HepG2 (cell line): ENCODE results near the gene SLC2A2. TPM values are rescaled to one million over a fixed set of nuclear protein-coding genes. Genes with fewer than 3 reads are reported as not detected.
A peak's percentile ranks its signal among the peaks of the same experiment; 100 is the strongest.

Experiments
- ATAC-seq: fragments of 200-7000 bp; cut with Tn5 transposase; 3 replicates; pipeline ENCODE4 v1.9.1; 2020; ENCODE audit warnings: mild to moderate bottlenecking, moderate library complexity
- BruUV-seq: library from RNA; stranded (reverse); fragments of 400-500 nt; replicated peaks from 2 replicates; lab custom pipeline; 2021; lab: Mats Ljungman, UMichigan
- CTCF ChIA-PET: fragments of 300-600 bp; formaldehyde crosslinking; extraction: SDS; loops from one replicate; lab custom pipeline; 2021; ENCODE audit warnings: low total read pairs, inconsistent platforms, low intra/inter-chr PET ratio; lab: Yijun Ruan, JAX
- POLR2A ChIA-PET: fragments of 350-600 bp; sonication (Branson Sonifier 250); formaldehyde crosslinking; loops from one replicate; lab custom pipeline; 2020; ENCODE audit warnings: antibody characterized with exemption, inconsistent platforms; lab: Yijun Ruan, JAX
- DNase-seq: peaks from one replicate; pipeline ENCODE4 v3.0.0-alpha.2; 2015; ENCODE audit warnings: low spot score
- FAIRE-seq: peaks from 3 replicates; lab custom pipeline; 2011; peaks lifted over from hg19 to GRCh38; lab: Jason Lieb, UNC
- H2AFZ ChIP-seq: one replicate; pipeline ENCODE4 v1.6.1; 2011; ENCODE audit warnings: low read length, inconsistent platforms
- H3K27ac ChIP-seq: fragments of 300-600 bp; 3 replicates; pipeline ENCODE4 v1.8.0; 2011; ENCODE audit warnings: mixed run types, mild to moderate bottlenecking, mixed read lengths, low read length, inconsistent platforms; ENCODE audit not compliant: insufficient read depth; ENCODE audit errors: extremely low read length
- H3K27me3 ChIP-seq, 2 experiments: fragments of 200-600 bp in 1 of 2; 2 replicates in 1 of 2; 3 replicates in 1 of 2; pipeline versions ENCODE4 v1.6.0 to v1.8.0; 2011; ENCODE audit warnings: low read length in 2 of 2, mild to moderate bottlenecking in 2 of 2, moderate library complexity in 2 of 2, inconsistent platforms in 1 of 2; ENCODE audit not compliant: insufficient read depth in 2 of 2, control insufficient read depth in 1 of 2
- H3K36me3 ChIP-seq, 2 experiments: fragments of 200-600 bp in 1 of 2; replicated peaks in 1 of 2; 2 replicates in 1 of 2; 3 replicates in 1 of 2; pipeline versions ENCODE4 v1.5.1 to v1.8.0; 2011; ENCODE audit warnings: low read length in 2 of 2, inconsistent platforms in 1 of 2; ENCODE audit not compliant: insufficient read depth in 2 of 2, control insufficient read depth in 1 of 2
- H3K4me1 ChIP-seq: 2 replicates; pipeline ENCODE4 v1.5.1; 2012; ENCODE audit warnings: low read length, inconsistent platforms; ENCODE audit not compliant: insufficient read depth
- H3K4me2 ChIP-seq: 2 replicates; pipeline ENCODE4 v1.6.0; 2011; ENCODE audit warnings: low read depth, low read length, inconsistent platforms
- H3K4me3 ChIP-seq, 3 experiments: fragments of 200-600 bp in 1 of 3; sonication (generic), shearing (Covaris generic) in 1 of 3; replicated peaks in 1 of 3; 2 replicates each; pipeline ENCODE4 v1.5.1; 2011 to 2016; ENCODE audit warnings: low read length in 3 of 3, inconsistent platforms in 2 of 3, low read depth in 2 of 3, mild to moderate bottlenecking in 2 of 3, control low read depth in 1 of 3, mixed read lengths in 1 of 3; ENCODE audit not compliant: insufficient read depth in 1 of 3
- H3K79me2 ChIP-seq: one replicate; pipeline ENCODE4 v1.6.1; 2011; ENCODE audit warnings: low read length, inconsistent platforms; ENCODE audit not compliant: insufficient read depth
- H3K9ac ChIP-seq: 2 replicates; pipeline ENCODE4 v1.6.0; 2011; ENCODE audit warnings: mild to moderate bottlenecking, low read depth, low read length, inconsistent platforms; ENCODE audit not compliant: insufficient read depth
- H3K9me3 ChIP-seq: 2 replicates; pipeline ENCODE4 v1.5.1; 2012; ENCODE audit warnings: mild to moderate bottlenecking, low read length
- H4K20me1 ChIP-seq: 2 replicates; pipeline ENCODE4 v1.6.0; 2011; ENCODE audit warnings: inconsistent platforms, mild to moderate bottlenecking, low read length, moderate library complexity; ENCODE audit not compliant: insufficient read depth
- FOXJ3 ChIP-seq: sonication (generic); formaldehyde crosslinking; IDR thresholded peaks from 2 replicates; pipeline ENCODE4 v1.4.0; 2020; ENCODE audit warnings: missing genetic modification reagents, mild to moderate bottlenecking, borderline replicate concordance
- HES4 ChIP-seq: sonication (generic); formaldehyde crosslinking; IDR thresholded peaks from 2 replicates; pipeline ENCODE4 v1.9.0; 2021; ENCODE audit warnings: mild to moderate bottlenecking, missing genetic modification reagents, borderline replicate concordance
- HOXA9 ChIP-seq: sonication (generic); formaldehyde crosslinking; IDR thresholded peaks from 2 replicates; pipeline ENCODE4 v1.8.1; 2022; ENCODE audit warnings: missing genetic modification reagents, mild to moderate bottlenecking, moderate library complexity, borderline replicate concordance
- RBFOX2 ChIP-seq: fragments of 200-400 bp; formaldehyde crosslinking; IDR thresholded peaks from 2 replicates; pipeline ENCODE4 v1.6.1; 2017; ENCODE audit warnings: low read depth, mild to moderate bottlenecking, low read length
- TERF1 ChIP-seq: sonication (generic); formaldehyde crosslinking; IDR thresholded peaks from 2 replicates; pipeline ENCODE4 v1.8.0; 2022; ENCODE audit warnings: mild to moderate bottlenecking, missing genetic modification reagents, moderate library complexity
- ZNF33A ChIP-seq: sonication (generic); formaldehyde crosslinking; IDR thresholded peaks from 2 replicates; pipeline ENCODE4 v1.5.1; 2020; ENCODE audit warnings: missing genetic modification reagents, mild to moderate bottlenecking, moderate library complexity, borderline replicate concordance
- ZNF432 ChIP-seq: sonication (generic); formaldehyde crosslinking; IDR thresholded peaks from 2 replicates; pipeline ENCODE4 v1.5.0; 2020; ENCODE audit warnings: missing genetic modification reagents, mild to moderate bottlenecking, borderline replicate concordance
- ZNF598 ChIP-seq: sonication (generic); formaldehyde crosslinking; IDR thresholded peaks from 2 replicates; pipeline ENCODE4 v1.5.1; 2020; ENCODE audit warnings: mild to moderate bottlenecking, missing genetic modification reagents, borderline replicate concordance
- WGBS: methylation state at CpG from one replicate; pipeline ENCODE4 v1.1.6; 2017; ENCODE audit warnings: low lambda C conversion rate; 5-methylcytosine and 5-hydroxymethylcytosine counted together
- in situ Hi-C: cut with HindIII; loops from 2 replicates; pipeline ENCODE4 v1.10.0; 2017; ENCODE audit warnings: low pct_unique_long_range_greater_than_20kb; ENCODE audit not compliant: extremely low pct_ligation_motif_present
- intact Hi-C: fragments of 100-400 bp; cut with micrococcal nuclease; formaldehyde crosslinking; loops from one replicate; pipeline ENCODE4 v1.10.0; 2022; ENCODE audit not compliant: unreplicated experiment
- polyA plus RNA-seq, 8 experiments: library from polyadenylated mRNA; depleted of rRNA in 3 of 8; stranded (reverse) in 7 of 8; unstranded in 1 of 8; fragments of >200 nt; fragmentation: Illumina TruSeq in 4 of 8; extraction: Trizol in 4 of 8; gene quantifications; 2 replicates each; pipeline versions ENCODE4 v1.2.1 to v1.2.3, GENCODE V29; 2011 to 2016; ENCODE audit warnings: low read depth in 4 of 8, missing spikeins in 1 of 8, mixed read lengths in 1 of 8; ENCODE audit not compliant: insufficient read depth in 1 of 8
- total RNA-seq, 5 experiments: library from RNA; depleted of rRNA; stranded (reverse); fragments of >200 nt; fragmentation: Illumina TruSeq; extraction: Trizol; gene quantifications; 2 replicates each; pipeline ENCODE4 v1.2.3, GENCODE V29; 2016; ENCODE audit warnings: low read depth in 1 of 5

SLC2A2 gene
- total and polyA plus RNA-seq, 2 of the 13 experiments (the other 11 are each of a cell fraction or from before 2014, with no cell fraction given), result 19.5 to 23.2 TPM

GRCh38 chr3:171038342-171038741 is 11.8 kb upstream of the SLC2A2 start (continued):
- TF ChIP-seq ZNF432 (CRISPR knock-in tag), result no peak

- Histone ChIP-seq H3K79me2 (peaks cover 27% of the 10 kb centered on the region), H4K20me1 (no peaks in the 10 kb centered on the region), H3K4me1 (peaks cover 57% of the 10 kb centered on the region), H3K27ac (peak overlapping the region; percentile 65), H3K27me3 (no peaks in the 10 kb centered on the region), H2AFZ (no peak overlapping the region), H3K36me3 (no peaks in the 10 kb centered on the region), H3K4me2 (peak overlapping the region; percentile 70), H3K9ac (peak overlapping the region; percentile 38), H3K9me3 (no peaks in the 10 kb centered on the region), H3K4me3 (peak overlapping the region; percentile 5 to 58 (median 32); a peak in 3 of 6 replicates)
- ChIA-PET POLR2A (interaction anchor here (1.1 to 1.9 kb wide), 2 partner anchors 15 to 17 kb away, joined by 5 to 7 read pairs; no protein-coding TSS in a partner anchor), CTCF (no interaction called here)
- in situ Hi-C loops (no loop called here), intact Hi-C loops (loop anchor here (1.0 kb wide), 1 partner anchor 16 kb away; no protein-coding TSS in a partner anchor)
- TF ChIP-seq HOXA9 (CRISPR knock-in tag) (no peak), ZNF598 (CRISPR knock-in tag) (no peak), RBFOX2 (0 out of 2 replicates have a peak, but pooled peaks have one; percentile 10), ZNF33A (CRISPR knock-in tag) (no peak), TERF1 (CRISPR knock-in tag) (no peak), FOXJ3 (no peak), HES4 (no peak)
- BruUV-seq, result no TSS peak
- no peak for DNase-seq
- no peak; the same call in 2 of the 3 replicates for ATAC-seq
- no peak for FAIRE-seq
- WGBS, result 74% methylated on average over 7 of the region's 8 CpGs
Measured at GRCh38 chr3:171028779-171029232, 2.3 kb upstream of the SLC2A2 start.
